ENCODE measurements around the gene SPOCK3.
A peak's percentile ranks its signal among the peaks of the same experiment; 100 is the strongest.

SPOCK3 gene

DNA sequence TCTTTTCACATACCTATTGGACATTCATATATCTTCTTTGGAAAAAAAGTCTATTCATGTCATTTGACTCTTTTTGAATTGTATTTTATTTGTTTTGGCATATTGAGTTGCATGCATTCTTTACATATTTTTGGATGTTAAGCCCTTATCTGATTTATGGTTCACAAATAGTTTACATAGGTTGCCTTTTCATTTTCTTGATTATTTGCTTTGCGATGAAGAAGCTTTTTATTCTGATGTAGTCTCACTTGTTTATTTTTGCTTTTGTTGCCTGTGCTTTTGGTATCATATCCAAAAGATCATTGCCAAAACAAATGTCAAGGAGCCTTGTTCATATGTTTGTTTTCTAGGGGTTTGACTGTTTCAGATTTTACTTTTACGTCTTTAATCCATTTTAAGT lies 43.9 kb downstream of the SPOCK3 start:
- Mint-ChIP-seq H3K9me3 (no peaks in the 10 kb centered on the region), H3K4me3 (no peak overlapping the region), H3K36me3 (ENCODE audit: low read depth) (no peaks in the 10 kb centered on the region), H3K27ac (no peak overlapping the region), H3K27me3 (ENCODE audit: low read depth, poor library complexity) (peaks cover 3% of the 10 kb centered on the region), H3K4me1 (no peaks in the 10 kb centered on the region)
- TF ChIP-seq, protein P1, sequence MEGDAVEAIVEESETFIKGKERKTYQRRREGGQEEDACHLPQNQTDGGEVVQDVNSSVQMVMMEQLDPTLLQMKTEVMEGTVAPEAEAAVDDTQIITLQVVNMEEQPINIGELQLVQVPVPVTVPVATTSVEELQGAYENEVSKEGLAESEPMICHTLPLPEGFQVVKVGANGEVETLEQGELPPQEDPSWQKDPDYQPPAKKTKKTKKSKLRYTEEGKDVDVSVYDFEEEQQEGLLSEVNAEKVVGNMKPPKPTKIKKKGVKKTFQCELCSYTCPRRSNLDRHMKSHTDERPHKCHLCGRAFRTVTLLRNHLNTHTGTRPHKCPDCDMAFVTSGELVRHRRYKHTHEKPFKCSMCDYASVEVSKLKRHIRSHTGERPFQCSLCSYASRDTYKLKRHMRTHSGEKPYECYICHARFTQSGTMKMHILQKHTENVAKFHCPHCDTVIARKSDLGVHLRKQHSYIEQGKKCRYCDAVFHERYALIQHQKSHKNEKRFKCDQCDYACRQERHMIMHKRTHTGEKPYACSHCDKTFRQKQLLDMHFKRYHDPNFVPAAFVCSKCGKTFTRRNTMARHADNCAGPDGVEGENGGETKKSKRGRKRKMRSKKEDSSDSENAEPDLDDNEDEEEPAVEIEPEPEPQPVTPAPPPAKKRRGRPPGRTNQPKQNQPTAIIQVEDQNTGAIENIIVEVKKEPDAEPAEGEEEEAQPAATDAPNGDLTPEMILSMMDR (IDR thresholded peaks at IDR 0.05): no peak
- DNase-seq: no peak

DNA sequence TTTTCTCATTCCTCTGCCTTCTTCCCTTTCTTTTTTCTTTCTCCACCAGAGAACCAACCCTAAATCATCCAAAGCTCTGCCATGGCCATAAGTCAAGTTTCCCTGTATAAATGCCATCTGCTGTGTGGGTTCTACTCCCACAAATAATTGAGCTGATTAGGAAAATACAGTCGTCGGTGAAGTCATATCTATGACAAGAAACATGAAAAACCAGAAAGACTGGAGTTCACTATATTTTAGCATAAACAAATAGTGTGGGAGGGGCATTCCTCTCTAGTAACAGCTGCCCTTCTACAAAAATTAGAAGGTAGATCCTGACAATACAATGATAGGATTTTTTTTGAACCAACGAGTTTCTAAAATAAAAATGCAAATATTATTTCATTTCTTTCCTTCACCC lies 48.8 kb downstream of the SPOCK3 start:
- DNase-seq: no peak
- TF ChIP-seq, protein P1 (IDR thresholded peaks at IDR 0.05): no peak
- no peaks in the 10 kb centered on the region for H3K4me1 Mint-ChIP-seq
- H3K4me3 Mint-ChIP-seq: no peak overlapping the region
- no peaks in the 10 kb centered on the region for H3K36me3 Mint-ChIP-seq (ENCODE audit: low read depth)
- no peaks in the 10 kb centered on the region for H3K9me3 Mint-ChIP-seq
- peaks cover 3% of the 10 kb centered on the region for H3K27me3 Mint-ChIP-seq (ENCODE audit: low read depth, poor library complexity)
- no peak overlapping the region for H3K27ac Mint-ChIP-seq

DNA sequence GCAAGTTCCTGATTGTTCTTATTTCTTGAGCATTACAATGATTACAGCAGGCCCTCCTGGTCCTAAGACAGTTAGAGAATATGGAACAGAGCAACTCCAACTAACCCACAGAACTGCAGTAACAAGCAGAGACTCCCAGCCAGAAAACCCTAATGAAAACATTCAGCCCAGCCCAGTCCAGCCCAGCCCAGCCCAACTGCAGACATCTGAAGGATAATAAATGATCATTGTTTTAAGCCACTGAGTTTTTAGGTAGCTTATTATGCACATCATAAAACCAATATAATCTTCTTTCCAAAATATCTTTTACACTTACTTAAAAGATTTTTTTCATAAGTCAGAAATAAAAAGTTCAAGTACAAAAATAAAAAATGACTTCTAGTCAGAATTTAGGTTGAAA lies 51.3 kb downstream of the SPOCK3 start:
- no peaks in the 10 kb centered on the region for H3K27me3 Mint-ChIP-seq (ENCODE audit: low read depth, poor library complexity)
- H3K9me3 Mint-ChIP-seq: no peaks in the 10 kb centered on the region
- H3K4me3 Mint-ChIP-seq: no peak overlapping the region
- no peaks in the 10 kb centered on the region for H3K36me3 Mint-ChIP-seq (ENCODE audit: low read depth)
- no peak for DNase-seq
- no peak overlapping the region for H3K27ac Mint-ChIP-seq
- no peaks in the 10 kb centered on the region for H3K4me1 Mint-ChIP-seq
- TF ChIP-seq, protein P1 (IDR thresholded peaks at IDR 0.05): no peak

DNA sequence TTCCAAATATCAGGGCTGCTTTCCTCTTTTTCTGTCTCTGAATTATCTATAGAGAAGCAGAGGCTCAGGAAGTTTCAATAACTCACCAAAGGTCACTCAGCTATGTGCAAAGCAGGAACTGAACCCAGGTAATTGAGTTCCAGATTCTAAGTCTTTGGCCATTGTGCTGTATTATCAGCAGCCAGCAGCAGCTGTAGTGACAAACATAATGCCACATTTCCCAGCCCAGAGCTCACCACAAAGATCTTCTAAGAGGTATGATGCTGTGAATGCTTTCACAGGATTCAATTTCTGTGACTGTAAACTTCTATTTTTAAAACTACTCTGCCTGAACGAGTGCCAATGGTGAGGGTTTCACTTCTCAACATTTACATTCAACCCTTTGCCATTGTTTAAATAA lies 56.4 kb downstream of the SPOCK3 start:
- no peak for DNase-seq
- H3K9me3 Mint-ChIP-seq: no peaks in the 10 kb centered on the region
- no peak overlapping the region for H3K27ac Mint-ChIP-seq
- peaks cover 6% of the 10 kb centered on the region for H3K4me1 Mint-ChIP-seq
- H3K4me3 Mint-ChIP-seq: no peak overlapping the region
- TF ChIP-seq, protein P1 (IDR thresholded peaks at IDR 0.05): no peak
- H3K36me3 Mint-ChIP-seq (ENCODE audit: low read depth): no peaks in the 10 kb centered on the region
- no peaks in the 10 kb centered on the region for H3K27me3 Mint-ChIP-seq (ENCODE audit: low read depth, poor library complexity)

DNA sequence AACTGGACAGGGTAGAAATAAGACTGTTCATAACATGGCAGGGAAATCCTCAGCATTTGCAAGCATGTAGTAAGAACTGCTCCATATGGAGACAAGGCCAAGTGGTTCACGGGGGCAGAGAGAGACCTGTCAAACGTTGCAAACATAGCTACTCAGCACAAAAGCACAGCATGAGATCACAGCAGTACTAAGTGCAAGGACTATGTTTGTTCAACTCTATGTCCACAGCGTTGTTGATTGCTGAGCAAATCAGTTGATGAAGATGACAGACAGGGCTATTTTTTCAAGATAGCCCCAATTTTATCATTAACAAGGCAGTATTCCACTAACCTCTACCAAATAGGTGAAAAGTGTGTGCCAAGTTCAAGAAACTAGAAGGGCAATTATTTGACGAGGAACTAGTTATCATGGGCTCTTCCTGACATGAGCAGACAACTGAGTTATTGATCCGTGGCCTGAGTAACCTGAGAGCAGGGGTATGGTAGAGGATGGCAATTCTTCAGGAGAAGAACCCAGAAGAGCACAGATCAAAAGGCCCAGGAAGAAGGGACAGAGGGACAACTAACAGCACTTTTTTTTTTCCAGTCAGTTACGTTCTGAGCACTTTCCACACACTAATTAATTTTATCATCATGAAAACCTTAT lies 57.4 kb downstream of the SPOCK3 start:
- Mint-ChIP-seq H3K4me3 (no peak overlapping the region), H3K4me1 (peaks cover 6% of the 10 kb centered on the region), H3K27me3 (ENCODE audit: low read depth, poor library complexity) (no peaks in the 10 kb centered on the region), H3K36me3 (ENCODE audit: low read depth) (no peaks in the 10 kb centered on the region), H3K9me3 (no peaks in the 10 kb centered on the region), H3K27ac (peak overlapping the region; percentile 7)
- no peak for DNase-seq
- TF ChIP-seq, protein P1 (IDR thresholded peaks at IDR 0.05): no peak

DNA sequence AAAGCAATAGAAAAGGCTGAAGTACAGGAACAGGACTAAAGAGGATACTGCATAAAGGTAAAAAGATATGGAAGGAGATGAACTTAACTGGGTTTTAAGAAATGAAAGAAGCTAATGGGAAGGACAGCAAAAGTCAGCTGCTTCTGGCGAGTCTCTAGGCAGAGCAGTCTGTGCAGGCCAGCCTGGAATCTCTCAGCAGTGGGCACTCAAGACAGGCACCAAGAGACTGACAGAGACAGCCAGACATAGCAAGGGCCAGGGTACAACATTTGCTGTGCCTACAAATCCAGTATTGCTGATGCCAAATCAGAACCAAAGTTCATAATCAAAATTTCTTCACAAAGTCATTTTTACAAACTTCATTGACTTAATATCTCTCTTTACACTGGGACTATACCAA lies 62.4 kb downstream of the SPOCK3 start:
- TF ChIP-seq, protein P1 (IDR thresholded peaks at IDR 0.05): no peak
- H3K27ac Mint-ChIP-seq: no peak overlapping the region
- no peaks in the 10 kb centered on the region for H3K9me3 Mint-ChIP-seq
- DNase-seq: no peak
- no peaks in the 10 kb centered on the region for H3K36me3 Mint-ChIP-seq (ENCODE audit: low read depth)
- no peak overlapping the region for H3K4me3 Mint-ChIP-seq
- peaks cover 3% of the 10 kb centered on the region for H3K4me1 Mint-ChIP-seq
- H3K27me3 Mint-ChIP-seq (ENCODE audit: low read depth, poor library complexity): no peaks in the 10 kb centered on the region
